VCaP (cell line): ENCODE measurements around the gene ADCYAP1R1.

ENCODE experiments used
- H3K27ac ChIP-seq: fragments of 450-650 bp; 2 replicates; pipeline ENCODE4 v1.5.1; 2017
- TF ChIP-seq, protein P1 (sequence below): fragments of 450-650 bp; conservative IDR thresholded peaks from 2 replicates; pipeline ENCODE4 v1.5.1; 2017; ENCODE audit warnings: mild to moderate bottlenecking, moderate library complexity

Gene ADCYAP1R1

GRCh38 chr7:31069860-31070555 lies 17.9 kb downstream of the ADCYAP1R1 start:
- TF ChIP-seq, protein P1, sequence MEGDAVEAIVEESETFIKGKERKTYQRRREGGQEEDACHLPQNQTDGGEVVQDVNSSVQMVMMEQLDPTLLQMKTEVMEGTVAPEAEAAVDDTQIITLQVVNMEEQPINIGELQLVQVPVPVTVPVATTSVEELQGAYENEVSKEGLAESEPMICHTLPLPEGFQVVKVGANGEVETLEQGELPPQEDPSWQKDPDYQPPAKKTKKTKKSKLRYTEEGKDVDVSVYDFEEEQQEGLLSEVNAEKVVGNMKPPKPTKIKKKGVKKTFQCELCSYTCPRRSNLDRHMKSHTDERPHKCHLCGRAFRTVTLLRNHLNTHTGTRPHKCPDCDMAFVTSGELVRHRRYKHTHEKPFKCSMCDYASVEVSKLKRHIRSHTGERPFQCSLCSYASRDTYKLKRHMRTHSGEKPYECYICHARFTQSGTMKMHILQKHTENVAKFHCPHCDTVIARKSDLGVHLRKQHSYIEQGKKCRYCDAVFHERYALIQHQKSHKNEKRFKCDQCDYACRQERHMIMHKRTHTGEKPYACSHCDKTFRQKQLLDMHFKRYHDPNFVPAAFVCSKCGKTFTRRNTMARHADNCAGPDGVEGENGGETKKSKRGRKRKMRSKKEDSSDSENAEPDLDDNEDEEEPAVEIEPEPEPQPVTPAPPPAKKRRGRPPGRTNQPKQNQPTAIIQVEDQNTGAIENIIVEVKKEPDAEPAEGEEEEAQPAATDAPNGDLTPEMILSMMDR = no peak
- H3K27ac ChIP-seq = no peak overlapping the region

DNA sequence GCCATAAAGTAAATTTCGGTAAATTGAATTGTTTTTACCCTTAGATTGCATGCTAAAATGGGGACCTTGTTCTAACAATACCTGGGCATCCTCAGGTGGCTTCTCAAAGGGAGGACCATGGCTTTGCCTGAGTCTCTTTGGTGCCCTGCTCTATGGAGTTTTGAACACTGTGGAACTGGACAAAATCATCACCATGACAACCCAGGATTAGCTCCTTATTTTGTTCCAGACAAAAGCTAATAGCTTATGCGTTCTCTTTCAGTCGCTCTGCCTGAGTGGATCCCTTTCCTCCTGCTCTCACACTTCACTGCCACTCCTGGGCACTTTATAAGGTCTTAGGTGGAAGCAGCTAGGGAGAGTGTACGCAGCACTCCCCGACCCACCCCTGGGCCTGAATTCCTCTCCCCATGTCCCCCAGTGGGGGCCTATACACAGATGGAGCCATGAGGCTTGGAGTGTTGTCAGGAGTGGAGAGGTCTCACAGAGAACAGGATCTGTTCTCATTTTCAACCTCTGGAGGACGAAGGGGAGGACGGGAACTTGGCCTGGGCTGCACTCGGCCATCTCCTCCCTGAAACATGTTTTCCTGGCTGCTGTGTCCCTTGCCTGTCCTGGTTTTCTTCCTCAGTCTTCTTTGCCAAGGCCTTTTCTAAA lies 19.0 kb downstream of the ADCYAP1R1 start:
- H3K27ac ChIP-seq = no peak overlapping the region
- TF ChIP-seq, protein P1 = no peak

DNA sequence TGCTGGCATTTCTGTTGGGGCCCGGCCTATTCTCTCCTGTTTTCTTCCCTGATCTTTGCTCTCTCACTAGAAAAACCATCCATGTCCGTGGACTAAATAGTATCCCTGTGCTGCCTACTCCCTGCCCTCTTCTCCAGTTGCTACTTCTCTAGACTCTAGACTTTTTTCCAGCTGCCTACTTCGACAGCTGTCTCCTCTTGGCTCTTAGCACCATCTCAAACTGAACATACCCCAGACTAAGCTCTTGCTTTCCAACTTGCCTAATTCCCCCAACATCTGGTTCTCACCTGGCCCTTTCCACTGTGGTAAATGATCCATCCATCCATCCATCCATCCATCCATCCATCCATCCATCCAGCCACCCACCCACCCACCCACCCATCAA lies 19.5 kb downstream of the ADCYAP1R1 start:
- no peak overlapping the region for H3K27ac ChIP-seq
- TF ChIP-seq, protein P1 = no peak

DNA sequence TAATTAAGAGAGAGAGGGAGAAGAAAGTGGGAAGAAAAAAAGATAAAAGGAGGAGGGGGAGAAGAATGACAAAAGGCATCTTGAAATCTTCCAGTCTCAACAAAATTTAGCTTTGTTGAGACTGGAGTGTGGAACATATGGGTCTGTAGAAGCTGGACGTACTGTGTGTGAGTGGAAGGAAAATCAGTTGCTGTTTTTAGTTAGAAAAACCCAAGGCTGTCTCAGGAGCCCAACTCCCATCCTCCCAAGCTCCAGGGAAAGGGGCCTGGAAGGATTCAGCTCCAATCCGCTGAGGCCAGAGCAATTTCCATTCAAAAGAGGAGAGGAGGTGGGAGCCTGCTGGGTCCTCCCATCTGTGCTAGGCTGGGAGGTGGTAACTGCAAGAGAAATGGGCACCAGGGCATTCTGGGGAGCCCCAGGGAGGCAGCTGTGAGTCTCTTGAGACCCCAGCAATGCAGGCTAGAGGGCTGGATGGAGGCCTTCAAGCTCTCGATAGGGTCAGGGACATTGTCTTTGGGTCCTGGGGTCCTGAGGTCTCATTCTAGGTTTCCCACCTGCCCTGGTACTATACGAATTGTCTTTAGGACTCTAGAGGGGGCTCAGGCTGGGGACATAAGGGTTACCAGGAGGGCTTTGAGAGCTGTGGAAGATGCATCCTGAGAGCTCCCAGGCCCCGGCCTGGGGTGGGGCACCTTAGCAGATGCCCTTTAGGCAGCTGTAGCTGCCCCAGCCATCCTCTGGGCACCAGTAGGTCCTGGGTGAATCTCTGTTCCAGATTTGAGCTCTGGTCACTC lies 21.4 kb downstream of the ADCYAP1R1 start:
- TF ChIP-seq, protein P1 = no peak
- H3K27ac ChIP-seq = no peak overlapping the region

DNA sequence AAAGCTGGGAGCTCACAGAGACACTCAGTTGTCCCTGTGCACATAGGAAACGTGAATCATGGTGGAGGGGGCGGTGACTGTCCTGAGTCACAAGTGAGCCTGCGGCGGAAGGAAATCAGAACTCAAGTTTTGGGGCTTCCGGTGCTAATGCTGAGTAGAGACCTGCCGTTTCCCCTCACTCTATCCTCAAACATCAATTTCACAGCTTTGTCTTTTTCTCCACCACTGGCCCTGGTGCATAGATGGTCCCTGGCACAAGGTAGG lies 21.9 kb downstream of the ADCYAP1R1 start:
- no peak overlapping the region for H3K27ac ChIP-seq
- TF ChIP-seq, protein P1 = no peak

GRCh38 chr7:31074403-31075085 lies 22.4 kb downstream of the ADCYAP1R1 start:
- TF ChIP-seq, protein P1 = no peak
- H3K27ac ChIP-seq = no peak overlapping the region

DNA sequence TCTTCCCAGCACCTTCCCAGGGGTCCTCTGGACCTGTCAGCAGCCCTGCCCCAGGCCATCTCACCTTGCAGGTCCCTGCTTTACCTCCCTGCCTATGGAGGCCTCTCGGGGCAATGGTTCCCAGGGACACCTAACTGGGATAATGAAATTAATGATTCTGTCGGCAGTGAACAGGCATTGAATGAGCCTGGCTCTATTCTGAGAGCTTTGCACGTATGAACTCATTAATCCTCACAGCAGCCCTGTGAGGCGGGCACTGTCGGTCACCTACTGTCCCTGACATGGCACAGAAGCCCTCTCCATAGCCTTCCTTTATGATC lies 22.9 kb downstream of the ADCYAP1R1 start:
- TF ChIP-seq, protein P1 = no peak
- no peak overlapping the region for H3K27ac ChIP-seq
